ENCODE results near the gene TMOD3. TPM values are rescaled to one million over a fixed set of nuclear protein-coding genes. Genes with fewer than 3 reads are reported as not detected.

TMOD3 gene
- total and polyA plus RNA-seq, 2 donors (not counting 3 experiments of a cell fraction or from before 2014, with no cell fraction given) = 10.4 to 64.3 TPM

- H3K4me3 ChIP-seq (replicated peaks in 1 of 3; ENCODE audit: insufficient read depth in 1 of 3, low read depth in 1 of 3, low read length in 3 of 3) = no peak overlapping the region
- H3K27ac ChIP-seq (ENCODE audit: insufficient read depth, low read depth, low read length) = no peak overlapping the region
- H2AFZ ChIP-seq (ENCODE audit: low read depth, low read length) = no peak overlapping the region
- no peak overlapping the region for H3K9ac ChIP-seq (replicated peaks; ENCODE audit: extremely low read depth, insufficient read depth, low read length)
- ChIA-PET CTCF (interaction anchor here (1.0 to 1.3 kb wide), 2 partner anchors 13 to 21 kb away, joined by 3 read pairs; no protein-coding TSS in a partner anchor), POLR2A (no interaction called here)
- no TSS peak for BruUV-seq (replicated peaks)
- no peak for TF ChIP-seq FOS (IDR thresholded peaks at IDR 0.05; ENCODE audit: borderline replicate concordance, insufficient read depth, low read length)
- TF ChIP-seq CTCF (IDR thresholded peaks at IDR 0.05; ENCODE audit: extremely low read depth in 1 of 2, insufficient read depth in 1 of 2, low read depth in 1 of 2, low read length in 2 of 2) = no peak
- no peak for TF ChIP-seq EZH2 (IDR thresholded peaks at IDR 0.05; ENCODE audit: borderline replicate concordance, low read depth, low read length, severe bottlenecking)
- no peak for TF ChIP-seq POLR2A (IDR thresholded peaks at IDR 0.05; ENCODE audit: low read depth, low read length)
- TF ChIP-seq MYC (IDR thresholded peaks at IDR 0.05; ENCODE audit: low read depth, low read length) = no peak
- TF ChIP-seq POLR2AphosphoS5 (IDR thresholded peaks at IDR 0.05; ENCODE audit: insufficient read depth, low read depth, low read length) = no peak
- no peak for TF ChIP-seq JUN (IDR thresholded peaks at IDR 0.05; ENCODE audit: borderline replicate concordance, insufficient read depth, insufficient read length, low read depth)
- TF ChIP-seq MAX (IDR thresholded peaks at IDR 0.05; ENCODE audit: insufficient read depth, insufficient read length) = no peak
- no peak for TF ChIP-seq GATA2 (IDR thresholded peaks at IDR 0.05; ENCODE audit: insufficient read depth, insufficient read length, low read depth, low read length)
- FAIRE-seq (no peak), DNase-seq (ENCODE audit: low read depth, low spot score) (no peak)
- dilution Hi-C loops (cut with MboI; ENCODE audit: extremely low pct_ligation_motif_present, low sequenced_read_pairs) = no loop called here
- peaks cover 43% of the 10 kb centered on the region for H3K79me2 ChIP-seq (ENCODE audit: control insufficient read depth, insufficient read depth, low read length)
- H3K4me1 ChIP-seq (ENCODE audit: control insufficient read depth, extremely low read depth, insufficient read depth, low read length) = peaks cover 13% of the 10 kb centered on the region
- no peaks in the 10 kb centered on the region for H4K20me1 ChIP-seq (replicated peaks; ENCODE audit: control insufficient read depth, extremely low read depth, insufficient read depth, low read length)
- H3K27me3 ChIP-seq (ENCODE audit: control insufficient read depth in 2 of 2, insufficient read depth in 2 of 2, low read length in 2 of 2) = no peaks in the 10 kb centered on the region
- H3K4me2 ChIP-seq (ENCODE audit: insufficient read depth, low read length) = no peak overlapping the region
- H3K36me3 ChIP-seq (ENCODE audit: control insufficient read depth in 2 of 2, extremely low read depth in 1 of 2, insufficient read depth in 2 of 2, low read length in 2 of 2) = peaks cover 6 to 8% of the 10 kb centered on the region in 2 experiments
- no peaks in the 10 kb centered on the region for H3K9me1 ChIP-seq (replicated peaks; ENCODE audit: control insufficient read depth, extremely low read depth, insufficient read depth, low read length)
- H3K9me3 ChIP-seq (replicated peaks; ENCODE audit: control insufficient read depth, insufficient read depth, low read length) = no peaks in the 10 kb centered on the region
- intact Hi-C loops (cut with micrococcal nuclease) = no loop called here
Measured at GRCh38 chr15:51866751-51867150, 37.3 kb downstream of the TMOD3 start.
